ENCODE measurements around the gene DLL3. TPM values are rescaled to one million over a fixed set of nuclear protein-coding genes. Genes with fewer than 3 reads are reported as not detected.

DLL3 gene
- polyA plus RNA-seq, 2 of the 4 experiments (the other 2 are of a cell fraction) = 6.7 to 6.8 TPM

DNA sequence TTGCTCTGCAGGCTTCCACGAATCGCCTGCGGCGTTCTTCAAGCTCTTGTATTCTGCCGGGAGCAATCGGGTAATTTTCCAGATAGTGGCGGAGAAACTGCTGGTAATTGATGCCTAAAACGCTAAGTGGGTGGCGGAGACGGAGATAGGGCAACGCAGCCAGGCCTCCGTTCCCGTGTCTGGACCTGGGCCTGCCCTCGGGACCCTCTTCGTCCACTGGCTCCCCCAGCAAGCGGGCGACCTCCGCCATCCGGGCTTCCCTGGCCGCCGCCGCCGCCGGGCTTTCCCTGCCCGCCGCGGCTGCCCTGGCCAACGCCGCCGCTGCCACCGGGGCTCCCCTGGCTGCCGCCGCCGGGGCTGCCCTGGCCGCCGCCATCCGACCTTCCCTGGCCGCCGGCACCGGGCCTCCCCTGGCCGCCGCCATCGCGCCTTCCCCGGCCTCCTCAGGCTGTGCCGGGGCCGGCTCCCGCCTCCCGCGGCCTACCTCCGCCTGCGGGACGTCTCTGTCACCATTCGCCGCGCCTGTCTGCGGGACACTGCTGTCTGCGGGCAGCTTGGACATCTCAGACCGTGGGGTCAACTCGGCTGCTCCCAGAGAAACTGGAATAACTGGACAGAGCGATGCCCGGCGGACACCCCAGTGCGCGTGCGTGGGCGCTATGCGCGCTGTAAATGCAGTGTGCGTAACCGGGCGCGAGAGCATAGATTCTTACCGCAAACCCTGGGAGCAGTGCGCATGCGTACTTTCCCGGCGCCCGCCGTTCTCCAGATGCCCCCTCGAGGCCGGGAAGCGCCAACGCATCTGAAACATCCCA lies 41.0 kb downstream of the DLL3 start, which contains the start of gene EID2:
Gene EID2 (minus strand): TSS at position 644 of the 815 bp plus-strand sequence. CDS start 82 bp downstream, at position 562.
- Histone ChIP-seq H3K4me2 (peak within 1 kb of the TSS; percentile 91), H3K4me1 (peaks cover 15% of the 10 kb centered on the region), H3K27ac (peak within 1 kb of the TSS; percentile 88 to 89), H3K4me3 (peak within 1 kb of the TSS; percentile 68), H3K9me3 (no peaks in the 10 kb centered on the region)
- FAIRE-seq (peak; percentile 100), DNase-seq (ENCODE audit: low read depth in 1 of 2, low spot score in 1 of 2) (peak; percentile 99), ATAC-seq (peak; percentile 93 to 98)
- 1% methylated on average over 76 of the region's 84 CpGs for WGBS (ENCODE audit: missing lambda C conversion rate)
- ChIA-PET POLR2A (interaction anchor here (1.0 to 2.3 kb wide), 4 partner anchors 9 to 104 kb away, joined by 3 to 15 read pairs (median 7); partner anchors contain the start of genes RPS16 and SUPT5H), CTCF (interaction anchor here (0.6 to 25.5 kb wide), 25 partner anchors 10 to 301 kb away, joined by 3 to 585 read pairs (median 6); partner anchors contain the start of gene DLL3)
- TF ChIP-seq NFE2L2 (conservative IDR thresholded peaks at IDR 0.05; ENCODE audit: low read length) (no peak), HEYL (CRISPR knock-in tag; IDR thresholded peaks at IDR 0.05) (no peak), CBX2 (IDR thresholded peaks at IDR 0.05; ENCODE audit: borderline replicate concordance, low read depth) (no peak), HDAC2 (IDR thresholded peaks at IDR 0.05) (no peak), MAFK (IDR thresholded peaks at IDR 0.05; ENCODE audit: partially characterized antibody) (peak; percentile 18), ZSCAN20 (CRISPR knock-in tag; IDR thresholded peaks at IDR 0.05) (no peak), KDM1A (IDR thresholded peaks at IDR 0.05; ENCODE audit: low read depth) (no peak), SMC3 (IDR thresholded peaks at IDR 0.05) (peak; percentile 77), FOSL2 (IDR thresholded peaks at IDR 0.05) (no peak), FOSL2 (CRISPR knock-in tag; IDR thresholded peaks at IDR 0.05) (peak; percentile 24; the same call in 1 of the 2 replicates), HOXB13 (CRISPR knock-in tag; IDR thresholded peaks at IDR 0.05; ENCODE audit: low read depth) (no peak), ZC3H11A (IDR thresholded peaks at IDR 0.05) (no peak), EHMT2 (IDR thresholded peaks at IDR 0.05; ENCODE audit: low read depth) (no peak), MYC (IDR thresholded peaks at IDR 0.05; ENCODE audit: borderline replicate concordance, low read length) (no peak), RFX5 (IDR thresholded peaks at IDR 0.05) (peak; percentile 42; the same call in 1 of the 2 replicates), RNF2 (IDR thresholded peaks at IDR 0.05; ENCODE audit: borderline replicate concordance, low read depth) (no peak), RARB (CRISPR knock-in tag; IDR thresholded peaks at IDR 0.05) (no peak), PBX3 (IDR thresholded peaks at IDR 0.05) (0 out of 2 replicates have a peak, but pooled peaks have one; percentile 36), ZFP36 (IDR thresholded peaks at IDR 0.05; ENCODE audit: borderline replicate concordance, partially characterized antibody) (no peak), FOSB (CRISPR knock-in tag; IDR thresholded peaks at IDR 0.05) (no peak), HOXA7 (CRISPR knock-in tag; IDR thresholded peaks at IDR 0.05) (no peak), ZNF302 (CRISPR knock-in tag; IDR thresholded peaks at IDR 0.05) (no peak), FOXS1 (CRISPR knock-in tag; IDR thresholded peaks at IDR 0.05) (no peak), REST (IDR thresholded peaks at IDR 0.05) (no peak), CEBPB (IDR thresholded peaks at IDR 0.05) (no peak), KDM5A (IDR thresholded peaks at IDR 0.05) (0 out of 2 replicates have a peak, but pooled peaks have one; percentile 21)
- TF ChIP-seq, protein P1, sequence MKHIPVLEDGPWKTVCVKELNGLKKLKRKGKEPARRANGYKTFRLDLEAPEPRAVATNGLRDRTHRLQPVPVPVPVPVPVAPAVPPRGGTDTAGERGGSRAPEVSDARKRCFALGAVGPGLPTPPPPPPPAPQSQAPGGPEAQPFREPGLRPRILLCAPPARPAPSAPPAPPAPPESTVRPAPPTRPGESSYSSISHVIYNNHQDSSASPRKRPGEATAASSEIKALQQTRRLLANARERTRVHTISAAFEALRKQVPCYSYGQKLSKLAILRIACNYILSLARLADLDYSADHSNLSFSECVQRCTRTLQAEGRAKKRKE (CRISPR knock-in tag; IDR thresholded peaks at IDR 0.05; ENCODE audit: low read depth) = no peak
- TF ChIP-seq, protein P2, sequence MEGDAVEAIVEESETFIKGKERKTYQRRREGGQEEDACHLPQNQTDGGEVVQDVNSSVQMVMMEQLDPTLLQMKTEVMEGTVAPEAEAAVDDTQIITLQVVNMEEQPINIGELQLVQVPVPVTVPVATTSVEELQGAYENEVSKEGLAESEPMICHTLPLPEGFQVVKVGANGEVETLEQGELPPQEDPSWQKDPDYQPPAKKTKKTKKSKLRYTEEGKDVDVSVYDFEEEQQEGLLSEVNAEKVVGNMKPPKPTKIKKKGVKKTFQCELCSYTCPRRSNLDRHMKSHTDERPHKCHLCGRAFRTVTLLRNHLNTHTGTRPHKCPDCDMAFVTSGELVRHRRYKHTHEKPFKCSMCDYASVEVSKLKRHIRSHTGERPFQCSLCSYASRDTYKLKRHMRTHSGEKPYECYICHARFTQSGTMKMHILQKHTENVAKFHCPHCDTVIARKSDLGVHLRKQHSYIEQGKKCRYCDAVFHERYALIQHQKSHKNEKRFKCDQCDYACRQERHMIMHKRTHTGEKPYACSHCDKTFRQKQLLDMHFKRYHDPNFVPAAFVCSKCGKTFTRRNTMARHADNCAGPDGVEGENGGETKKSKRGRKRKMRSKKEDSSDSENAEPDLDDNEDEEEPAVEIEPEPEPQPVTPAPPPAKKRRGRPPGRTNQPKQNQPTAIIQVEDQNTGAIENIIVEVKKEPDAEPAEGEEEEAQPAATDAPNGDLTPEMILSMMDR (IDR thresholded peaks at IDR 0.05) = peak; percentile 90
- TF ChIP-seq, protein P3, sequence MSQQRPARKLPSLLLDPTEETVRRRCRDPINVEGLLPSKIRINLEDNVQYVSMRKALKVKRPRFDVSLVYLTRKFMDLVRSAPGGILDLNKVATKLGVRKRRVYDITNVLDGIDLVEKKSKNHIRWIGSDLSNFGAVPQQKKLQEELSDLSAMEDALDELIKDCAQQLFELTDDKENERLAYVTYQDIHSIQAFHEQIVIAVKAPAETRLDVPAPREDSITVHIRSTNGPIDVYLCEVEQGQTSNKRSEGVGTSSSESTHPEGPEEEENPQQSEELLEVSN (IDR thresholded peaks at IDR 0.05; ENCODE audit: borderline replicate concordance, low read depth) = peak; percentile 60; the same call in 1 of the 2 replicates
- TF ChIP-seq, protein P4, sequence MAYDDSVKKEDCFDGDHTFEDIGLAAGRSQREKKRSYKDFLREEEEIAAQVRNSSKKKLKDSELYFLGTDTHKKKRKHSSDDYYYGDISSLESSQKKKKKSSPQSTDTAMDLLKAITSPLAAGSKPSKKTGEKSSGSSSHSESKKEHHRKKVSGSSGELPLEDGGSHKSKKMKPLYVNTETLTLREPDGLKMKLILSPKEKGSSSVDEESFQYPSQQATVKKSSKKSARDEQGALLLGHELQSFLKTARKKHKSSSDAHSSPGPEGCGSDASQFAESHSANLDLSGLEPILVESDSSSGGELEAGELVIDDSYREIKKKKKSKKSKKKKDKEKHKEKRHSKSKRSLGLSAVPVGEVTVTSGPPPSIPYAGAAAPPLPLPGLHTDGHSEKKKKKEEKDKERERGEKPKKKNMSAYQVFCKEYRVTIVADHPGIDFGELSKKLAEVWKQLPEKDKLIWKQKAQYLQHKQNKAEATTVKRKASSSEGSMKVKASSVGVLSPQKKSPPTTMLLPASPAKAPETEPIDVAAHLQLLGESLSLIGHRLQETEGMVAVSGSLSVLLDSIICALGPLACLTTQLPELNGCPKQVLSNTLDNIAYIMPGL (CRISPR knock-in tag; IDR thresholded peaks at IDR 0.05; ENCODE audit: borderline replicate concordance) = no peak
